Mucosa of descending colon (tissue), 3 donors: Measurements from ENCODE around the gene ZFP36L2. TPM values are rescaled to one million over a fixed set of nuclear protein-coding genes. Genes with fewer than 3 reads are reported as not detected.
A peak's percentile ranks its signal among the peaks of the same experiment; 100 is the strongest.

Source experiments
- ATAC-seq: fragments of 200-7000 bp; cut with Tn5 transposase; one replicate; pipeline ENCODE4 v1.9.1; 2020; ENCODE audit warnings: mild to moderate bottlenecking, moderate library complexity
- DNase-seq, 3 donors: peaks; one replicate each; pipeline ENCODE4 v3.0.0-alpha.2; 2020
- H3K36me3 ChIP-seq: fragments of 200-600 bp; one replicate; pipeline ENCODE4 v1.8.0; 2021; ENCODE audit warnings: low read depth, mild to moderate bottlenecking
- H3K4me1 ChIP-seq: fragments of 200-600 bp; one replicate; pipeline ENCODE4 v1.8.0; 2021; ENCODE audit warnings: low read depth, mild to moderate bottlenecking
- H3K4me3 ChIP-seq: fragments of 200-600 bp; one replicate; pipeline ENCODE4 v1.8.0; 2021; ENCODE audit warnings: mild to moderate bottlenecking
- H3K9me3 ChIP-seq: fragments of 200-600 bp; one replicate; pipeline ENCODE4 v1.8.0; 2021; ENCODE audit warnings: mild to moderate bottlenecking
- intact Hi-C, 2 donors: fragments of 100-400 bp; cut with DNase I in 1 of 2; cut with micrococcal nuclease in 1 of 2; formaldehyde crosslinking; loops; one replicate each; pipeline versions ENCODE4 v1.11.0 to v1.11.1; 2022; cut with DNase I, micrococcal nuclease
- total RNA-seq, 3 donors: library from RNA; stranded (reverse); fragmentation: NEBNext Ultra II Directional in 2 of 3; extraction: Animal tissue kit (Norgen Biotek cat#: 25700) in 2 of 3; gene quantifications; one replicate each; pipeline versions ENCODE4 v1.2.1 to v1.2.4, GENCODE V29; 2021 to 2023
- TF ChIP-seq, protein P1 (sequence below): fragments of 200-600 bp; IDR thresholded peaks from one replicate; pipeline ENCODE4 v1.8.0; 2022; ENCODE audit warnings: antibody characterized with exemption, mild to moderate bottlenecking
- donor health status: DM: no; HTN: no; CAD: no; lungs with moderate emphysema.
- donor health status: DM: no; HTN: no; CAD: no.
- donor health status: DM: no; HTN: yes; CAD: no.

ZFP36L2 gene
- total RNA-seq, 3 donors from 2014 or later, result 160 to 198 (median 169) TPM

DNA sequence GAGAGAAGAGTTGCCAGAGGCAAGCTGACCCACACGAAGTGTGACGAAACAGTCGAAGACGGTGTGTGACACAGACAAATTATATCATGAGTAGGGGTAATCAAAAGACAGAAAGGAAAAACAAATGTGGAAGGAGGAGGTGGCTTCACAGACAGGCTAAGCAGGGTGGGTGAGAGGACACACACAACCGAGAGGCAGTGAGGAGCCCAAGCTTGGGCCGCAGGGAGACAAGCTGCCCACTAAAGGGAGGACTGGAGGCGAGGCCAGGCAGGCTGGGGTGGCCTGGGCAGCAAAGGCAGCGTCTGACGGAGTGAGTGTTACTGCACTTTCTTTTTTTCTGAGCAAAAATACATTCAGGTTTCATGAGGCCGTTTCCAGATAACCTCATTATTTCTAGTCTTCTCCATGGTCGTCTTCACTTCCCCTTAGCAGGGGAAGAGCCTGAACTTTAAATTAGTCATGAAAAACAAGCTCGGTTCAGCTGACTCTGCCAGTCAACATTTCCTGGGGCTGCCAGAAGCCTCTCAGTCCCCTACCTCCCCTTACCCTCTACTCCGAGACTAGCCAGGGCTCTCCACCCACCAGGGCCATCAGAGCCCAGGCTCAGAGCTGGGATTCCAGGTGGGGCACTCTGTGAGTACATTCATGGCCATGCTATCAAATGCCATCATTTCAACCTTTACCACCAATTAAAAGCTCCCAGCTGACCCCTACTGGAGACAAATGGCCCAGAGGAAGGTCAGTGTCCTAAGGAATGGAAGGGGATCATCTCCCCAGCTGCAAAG lies 13.8 kb upstream of the ZFP36L2 start:
- Histone ChIP-seq H3K4me3 (no peak overlapping the region), H3K9me3 (no peaks in the 10 kb centered on the region), H3K36me3 (no peaks in the 10 kb centered on the region), H3K4me1 (no peaks in the 10 kb centered on the region)
- no peak for DNase-seq
- peak; percentile 45 for ATAC-seq
- TF ChIP-seq, protein P1, sequence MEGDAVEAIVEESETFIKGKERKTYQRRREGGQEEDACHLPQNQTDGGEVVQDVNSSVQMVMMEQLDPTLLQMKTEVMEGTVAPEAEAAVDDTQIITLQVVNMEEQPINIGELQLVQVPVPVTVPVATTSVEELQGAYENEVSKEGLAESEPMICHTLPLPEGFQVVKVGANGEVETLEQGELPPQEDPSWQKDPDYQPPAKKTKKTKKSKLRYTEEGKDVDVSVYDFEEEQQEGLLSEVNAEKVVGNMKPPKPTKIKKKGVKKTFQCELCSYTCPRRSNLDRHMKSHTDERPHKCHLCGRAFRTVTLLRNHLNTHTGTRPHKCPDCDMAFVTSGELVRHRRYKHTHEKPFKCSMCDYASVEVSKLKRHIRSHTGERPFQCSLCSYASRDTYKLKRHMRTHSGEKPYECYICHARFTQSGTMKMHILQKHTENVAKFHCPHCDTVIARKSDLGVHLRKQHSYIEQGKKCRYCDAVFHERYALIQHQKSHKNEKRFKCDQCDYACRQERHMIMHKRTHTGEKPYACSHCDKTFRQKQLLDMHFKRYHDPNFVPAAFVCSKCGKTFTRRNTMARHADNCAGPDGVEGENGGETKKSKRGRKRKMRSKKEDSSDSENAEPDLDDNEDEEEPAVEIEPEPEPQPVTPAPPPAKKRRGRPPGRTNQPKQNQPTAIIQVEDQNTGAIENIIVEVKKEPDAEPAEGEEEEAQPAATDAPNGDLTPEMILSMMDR, result no peak
- intact Hi-C loops, result loop anchor here (10.0 kb wide), 2 partner anchors 245 to 265 kb away; no protein-coding TSS in a partner anchor

- H3K4me3 ChIP-seq, result no peak overlapping the region
- intact Hi-C loops, result loop anchor here (10.0 kb wide), 2 partner anchors 246 to 264 kb away; no protein-coding TSS in a partner anchor
- no peaks in the 10 kb centered on the region for H3K9me3 ChIP-seq
- TF ChIP-seq, protein P1, result no peak
- no peaks in the 10 kb centered on the region for H3K4me1 ChIP-seq
- no peaks in the 10 kb centered on the region for H3K36me3 ChIP-seq
- no peak for ATAC-seq
- DNase-seq, result no peak
Measured at GRCh38 chr2:43238813-43239212, 12.4 kb upstream of the ZFP36L2 start.

DNA sequence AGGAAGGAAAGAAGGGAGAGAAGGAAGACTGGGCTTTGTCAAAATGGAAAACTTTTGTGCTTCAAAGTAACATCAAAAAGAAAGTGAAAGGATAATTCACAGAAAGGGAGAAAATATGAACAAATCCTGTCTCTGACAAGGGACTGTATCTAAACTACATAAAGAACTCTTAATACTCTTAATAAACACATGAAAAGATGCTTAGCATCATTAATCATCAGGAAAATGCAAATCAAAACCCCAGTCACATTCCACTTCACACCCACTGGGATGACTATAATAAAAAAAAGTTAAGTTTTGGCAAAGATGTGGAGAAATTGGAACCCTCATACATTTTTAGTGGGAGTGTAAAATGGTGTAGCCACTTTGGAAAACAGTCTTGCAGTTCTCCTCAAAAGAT lies 11.8 kb upstream of the ZFP36L2 start:
- intact Hi-C loops, result loop anchor here (10.0 kb wide), 2 partner anchors 247 to 263 kb away; no protein-coding TSS in a partner anchor
- ATAC-seq (no peak), DNase-seq (no peak)
- H3K4me3 ChIP-seq, result no peak overlapping the region
- H3K4me1 ChIP-seq, result no peaks in the 10 kb centered on the region
- no peaks in the 10 kb centered on the region for H3K36me3 ChIP-seq
- H3K9me3 ChIP-seq, result no peaks in the 10 kb centered on the region
- TF ChIP-seq, protein P1, result no peak

DNA sequence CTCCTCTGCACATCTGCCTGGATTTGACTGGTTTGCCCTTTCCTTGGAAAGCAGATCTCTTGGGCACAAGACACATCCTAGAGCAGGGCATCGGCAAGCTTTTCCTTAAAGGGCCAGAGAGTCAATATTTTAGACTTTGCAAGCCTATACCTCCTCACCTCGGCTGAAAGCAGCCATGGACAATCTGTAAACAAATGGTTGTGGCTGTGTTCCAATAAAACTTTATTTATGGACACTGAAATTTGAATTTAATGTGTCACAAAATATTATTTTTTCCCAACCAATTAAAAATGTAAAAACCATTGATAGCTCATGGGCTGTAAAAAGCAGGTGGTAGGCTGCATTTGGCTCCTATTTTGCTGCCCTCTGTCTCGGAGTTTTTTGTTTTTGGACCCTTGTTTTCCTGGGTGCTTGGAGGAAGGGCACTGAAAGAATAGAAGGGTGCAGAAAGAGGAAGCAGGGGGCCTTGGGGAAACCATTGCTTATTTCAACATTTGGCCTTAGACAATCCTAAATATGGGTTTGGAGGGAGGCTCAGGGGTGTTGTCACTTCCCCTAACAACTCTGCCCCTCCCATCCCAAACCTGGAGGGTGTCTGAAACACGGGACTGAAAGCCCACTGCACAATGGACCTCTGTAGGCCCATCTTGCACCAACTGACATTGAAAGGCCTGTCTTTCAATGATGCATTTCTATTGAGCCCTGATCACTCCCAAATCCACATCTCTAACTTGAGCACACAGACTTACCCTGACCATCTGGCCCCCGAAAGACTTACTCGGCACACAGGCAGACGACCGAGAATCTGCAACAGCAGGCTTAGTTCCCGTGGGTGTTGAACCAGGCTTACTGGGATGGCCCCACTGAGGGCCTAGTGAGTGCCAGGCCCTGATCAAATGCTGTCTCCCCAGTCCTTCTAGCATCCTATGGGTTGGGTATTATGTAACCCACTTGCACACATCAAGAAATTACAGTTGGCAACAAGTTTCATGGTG lies 7.1 kb upstream of the ZFP36L2 start:
- H3K9me3 ChIP-seq, result no peaks in the 10 kb centered on the region
- DNase-seq (no peak), ATAC-seq (no peak)
- H3K4me1 ChIP-seq, result peaks cover 12% of the 10 kb centered on the region
- H3K4me3 ChIP-seq, result no peak overlapping the region
- TF ChIP-seq, protein P1, result no peak
- no peaks in the 10 kb centered on the region for H3K36me3 ChIP-seq
- intact Hi-C loops, result loop anchor here (10.0 kb wide), 2 partner anchors 251 to 259 kb away; no protein-coding TSS in a partner anchor

DNA sequence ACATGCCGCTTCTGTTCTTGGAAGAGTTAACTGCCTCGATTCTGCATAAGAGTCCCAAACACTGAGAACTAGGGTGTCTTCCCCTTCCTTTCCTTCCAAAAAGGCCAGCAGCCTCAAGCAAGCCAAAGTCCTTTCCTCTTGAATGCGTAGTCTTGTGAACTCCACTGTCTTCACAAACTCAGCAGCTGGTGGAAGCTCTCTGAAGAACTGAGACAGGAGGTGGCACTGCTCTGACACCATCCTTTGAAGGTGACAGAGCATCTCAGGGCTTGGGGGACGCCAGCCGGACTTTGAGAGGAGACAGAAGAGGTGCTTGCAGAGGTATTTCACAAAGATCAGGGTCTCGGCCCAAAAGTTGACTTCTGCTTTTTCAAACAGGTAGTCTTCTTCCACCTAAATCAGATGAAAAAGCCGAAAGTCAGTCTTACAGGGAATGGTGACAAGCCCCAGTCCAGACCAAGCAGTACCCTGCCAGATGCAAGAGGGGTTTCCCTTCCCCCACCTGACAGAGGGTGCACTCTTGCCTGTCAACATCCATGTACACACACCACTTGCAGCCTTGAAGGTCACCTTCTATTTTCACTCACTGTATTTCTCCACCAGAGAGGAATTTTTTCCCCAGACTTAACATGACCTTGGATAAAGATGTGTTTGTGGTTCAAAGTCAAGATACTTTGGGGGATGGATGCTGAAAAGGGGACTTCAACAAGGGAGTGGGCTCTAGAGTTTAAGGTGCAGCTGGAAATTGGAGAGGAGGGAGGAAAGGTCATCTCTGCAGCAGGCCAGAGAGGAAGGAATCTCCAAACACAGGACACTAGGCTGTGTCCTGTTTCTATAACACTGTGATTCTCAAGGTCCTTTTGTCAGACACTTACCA lies 4.8 kb upstream of the ZFP36L2 start:
- H3K4me3 ChIP-seq, result no peak overlapping the region
- ATAC-seq, result no peak
- DNase-seq, result no peak
- TF ChIP-seq, protein P1, result no peak
- intact Hi-C loops, result loop anchor here (10.0 kb wide), 2 partner anchors 254 to 256 kb away; no protein-coding TSS in a partner anchor
- H3K9me3 ChIP-seq, result no peaks in the 10 kb centered on the region
- peaks cover 21% of the 10 kb centered on the region for H3K4me1 ChIP-seq
- peaks cover 3% of the 10 kb centered on the region for H3K36me3 ChIP-seq
